B cell (primary cell): ENCODE data around the gene THEM5. TPM values are rescaled to one million over a fixed set of nuclear protein-coding genes. Genes with fewer than 3 reads are reported as not detected.

Experiments
- ATAC-seq: fragments of 200-7000 bp; cut with Tn5 transposase; one replicate; pipeline ENCODE4 v1.10.0; 2021; ENCODE audit warnings: low read depth, mild to moderate bottlenecking, moderate number of reproducible peaks, moderate library complexity
- CTCF ChIA-PET: fragments of 350-600 bp; sonication (Branson Sonifier 250); formaldehyde crosslinking; loops from one replicate; lab custom pipeline; 2021; ENCODE audit warnings: antibody characterized with exemption, inconsistent platforms; lab: Charles Lee
- POLR2A ChIA-PET: fragments of 350-600 bp; sonication (Branson Sonifier 250); formaldehyde crosslinking; loops from one replicate; lab custom pipeline; 2021; ENCODE audit warnings: antibody characterized with exemption; lab: Charles Lee
- DNase-seq: peaks from one replicate; pipeline ENCODE4 v3.0.0; 2013
- H2AFZ ChIP-seq: 2 replicates; pipeline ENCODE4 v1.6.1; 2012; ENCODE audit warnings: mild to moderate bottlenecking, low read depth, low read length; ENCODE audit not compliant: insufficient read depth, poor library complexity, severe bottlenecking
- H3K27ac ChIP-seq, 2 donors: 1 replicate in 1 of 2; 2 replicates in 1 of 2; pipeline ENCODE4 v1.5.1; 2012 to 2013; ENCODE audit warnings: low read length in 2 of 2, mild to moderate bottlenecking in 2 of 2, moderate library complexity in 1 of 2
- H3K27me3 ChIP-seq, 4 experiments: fragments of 200-600 bp in 1 of 4; sonication (generic) in 1 of 4; replicated peaks in 1 of 4; 1 replicate in 2 of 4; 2 replicates in 2 of 4; pipeline versions ENCODE4 v1.6.1 to v1.7.0; 2013 to 2016; ENCODE audit warnings: low read length in 3 of 4, mild to moderate bottlenecking in 2 of 4, mixed read lengths in 1 of 4, moderate library complexity in 1 of 4; ENCODE audit not compliant: insufficient read depth in 4 of 4, control insufficient read depth in 3 of 4; ENCODE audit errors: control extremely low read depth in 1 of 4
- H3K36me3 ChIP-seq, 2 experiments: replicated peaks in 1 of 2; 1 replicate in 1 of 2; 2 replicates in 1 of 2; pipeline versions ENCODE4 v1.6.1 to v1.7.1; 2013; ENCODE audit warnings: low read length in 1 of 2; ENCODE audit not compliant: insufficient read depth in 2 of 2, control insufficient read depth in 1 of 2; ENCODE audit errors: control extremely low read depth in 1 of 2, extremely low read depth in 1 of 2
- H3K4me1 ChIP-seq, 2 donors: fragments of 200-600 bp in 1 of 2; sonication (generic) in 1 of 2; 1 replicate in 1 of 2; 2 replicates in 1 of 2; pipeline versions ENCODE4 v1.5.1 to v1.6.1; 2013 to 2017; ENCODE audit warnings: low read length in 2 of 2; ENCODE audit not compliant: control insufficient read depth in 2 of 2, insufficient read depth in 2 of 2
- H3K4me2 ChIP-seq: replicated peaks from 2 replicates; pipeline ENCODE3; 2012; ENCODE audit warnings: mild to moderate bottlenecking, low read depth, low read length; ENCODE audit not compliant: poor library complexity, severe bottlenecking
- H3K4me3 ChIP-seq, 5 experiments: fragments of 200-600 bp in 1 of 5; sonication (generic) in 1 of 5; 1 replicate in 3 of 5; 2 replicates in 2 of 5; pipeline versions ENCODE4 v1.5.1 to v1.7.0; 2011 to 2016; ENCODE audit warnings: low read length in 4 of 5, mild to moderate bottlenecking in 4 of 5, low read depth in 2 of 5, control low read depth in 1 of 5, moderate library complexity in 1 of 5; ENCODE audit not compliant: insufficient read depth in 1 of 5; ENCODE audit errors: control extremely low read depth in 1 of 5, extremely low read depth in 1 of 5
- H3K79me2 ChIP-seq: fragments of 200-600 bp; sonication (generic); one replicate; pipeline ENCODE4 v1.6.0; 2016; ENCODE audit warnings: low read length; ENCODE audit not compliant: control insufficient read depth, insufficient read depth
- H3K9ac ChIP-seq: fragments of 200-600 bp; sonication (generic); 2 replicates; pipeline ENCODE4 v1.6.1; 2017; ENCODE audit warnings: mild to moderate bottlenecking, low read length, moderate library complexity
- H3K9me3 ChIP-seq, 3 donors: one replicate each; pipeline versions ENCODE4 v1.6.1 to v1.7.1; 2013; ENCODE audit warnings: low read length in 2 of 3; ENCODE audit not compliant: control insufficient read depth in 2 of 3, insufficient read depth in 1 of 3; ENCODE audit errors: control extremely low read depth in 1 of 3
- H4K20me1 ChIP-seq: 2 replicates; pipeline ENCODE4 v1.6.0; 2012; ENCODE audit warnings: mild to moderate bottlenecking, low read length; ENCODE audit not compliant: insufficient read depth, control insufficient read depth, poor library complexity, severe bottlenecking
- H3K27ac Mint-ChIP-seq: one replicate; pipeline ENCODE4 v1.8.0; 2021; ENCODE audit warnings: mixed read lengths
- H3K27me3 Mint-ChIP-seq: one replicate; pipeline ENCODE4 v1.8.0; 2021; ENCODE audit warnings: mixed read lengths
- H3K4me1 Mint-ChIP-seq: one replicate; pipeline ENCODE4 v1.8.0; 2021; ENCODE audit warnings: mixed read lengths
- H3K4me3 Mint-ChIP-seq: one replicate; pipeline ENCODE4 v1.8.0; 2021; ENCODE audit warnings: mixed read lengths
- H3K9me3 Mint-ChIP-seq: one replicate; pipeline ENCODE4 v1.8.0; 2022; ENCODE audit warnings: mixed read lengths; ENCODE audit not compliant: insufficient read depth
- EZH2 ChIP-seq: IDR thresholded peaks from 2 replicates; pipeline ENCODE4 v1.6.1; 2012; ENCODE audit warnings: borderline replicate concordance, low read depth, mild to moderate bottlenecking, moderate library complexity, low read length; ENCODE audit not compliant: insufficient read depth, poor library complexity, severe bottlenecking
- WGBS: methylation state at CpG from one replicate; pipeline ENCODE4 v1.1.5; 2013; ENCODE audit warnings: missing lambda C conversion rate; ENCODE audit not compliant: insufficient coverage; 5-methylcytosine and 5-hydroxymethylcytosine counted together
- intact Hi-C: fragments of 100-400 bp; cut with micrococcal nuclease; formaldehyde crosslinking; loops from one replicate; pipeline ENCODE4 v1.10.0; 2022
- polyA plus RNA-seq: library from polyadenylated mRNA; depleted of rRNA; stranded (reverse); fragments of >200 nt; gene quantifications from 2 replicates; pipeline ENCODE4 v1.2.3, GENCODE V29; 2012
- total RNA-seq, 2 donors: library from RNA; stranded (reverse); fragments of 120-200 nt in 1 of 2; gene quantifications; 1 replicate in 1 of 2; 2 replicates in 1 of 2; pipeline versions ENCODE4 v1.2.3 to v1.2.4, GENCODE V29; 2013 to 2022
- TF ChIP-seq, protein P1 (sequence below): fragments of 200-600 bp; IDR thresholded peaks from one replicate; pipeline ENCODE4 v1.8.0; 2022; ENCODE audit warnings: antibody characterized with exemption, mild to moderate bottlenecking

Gene THEM5
- total and polyA plus RNA-seq, 2 donors (not counting 1 experiment from before 2014, with no cell fraction given) = not detected

DNA sequence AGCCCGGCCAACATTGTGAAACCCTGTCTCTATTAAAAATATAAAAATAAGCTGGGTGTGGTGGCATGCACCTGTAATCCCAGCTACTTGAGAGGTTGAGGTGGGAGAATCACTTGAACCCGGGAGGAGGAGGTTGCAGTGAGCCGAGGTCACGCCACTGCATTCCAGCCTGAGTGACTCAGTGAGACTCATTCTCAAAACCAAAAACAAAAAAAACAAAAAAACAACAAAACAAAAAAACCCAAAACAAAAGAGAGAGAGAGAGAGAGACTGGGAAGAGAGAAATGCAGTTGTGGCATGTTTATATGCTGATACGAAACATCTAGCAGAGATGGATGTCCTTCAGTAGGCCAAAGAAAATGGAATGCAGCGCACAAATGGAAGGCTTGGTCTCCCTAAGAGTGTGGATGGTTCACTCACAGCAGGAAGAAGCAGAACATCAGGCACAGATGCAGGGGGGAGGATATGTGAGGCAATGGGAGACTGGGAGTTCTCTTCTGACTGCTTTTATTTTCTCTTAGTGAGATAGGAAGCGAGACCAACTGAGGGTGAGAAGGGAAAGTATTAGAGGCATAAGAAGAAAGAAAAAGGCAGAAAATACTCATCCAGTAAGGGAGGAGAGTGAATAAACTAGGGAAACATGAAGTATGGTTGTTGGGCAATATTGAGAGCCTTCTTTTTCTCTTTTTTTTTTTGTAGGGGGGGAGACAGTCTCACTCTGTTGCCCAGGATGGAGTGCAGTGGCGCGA lies 39.8 kb upstream of the THEM5 start:
- Histone ChIP-seq H3K27me3 (peaks cover 0 to 2% (median 0%) of the 10 kb centered on the region in 4 experiments), H2AFZ (no peak overlapping the region), H4K20me1 (no peaks in the 10 kb centered on the region), H3K4me2 (no peak overlapping the region), H3K4me1 (no peaks in the 10 kb centered on the region), H3K36me3 (peaks cover 0 to 11% of the 10 kb centered on the region in 2 experiments), H3K79me2 (peaks cover 4% of the 10 kb centered on the region), H3K9me3 (no peaks in the 10 kb centered on the region), H3K4me3 (no peak overlapping the region), H3K9ac (no peak overlapping the region), H3K27ac (no peak overlapping the region)
- Mint-ChIP-seq H3K4me1 (no peaks in the 10 kb centered on the region), H3K27me3 (no peaks in the 10 kb centered on the region), H3K27ac (no peak overlapping the region), H3K9me3 (no peaks in the 10 kb centered on the region), H3K4me3 (no peak overlapping the region)
- ATAC-seq (no peak), DNase-seq (no peak)
- TF ChIP-seq, protein P1, sequence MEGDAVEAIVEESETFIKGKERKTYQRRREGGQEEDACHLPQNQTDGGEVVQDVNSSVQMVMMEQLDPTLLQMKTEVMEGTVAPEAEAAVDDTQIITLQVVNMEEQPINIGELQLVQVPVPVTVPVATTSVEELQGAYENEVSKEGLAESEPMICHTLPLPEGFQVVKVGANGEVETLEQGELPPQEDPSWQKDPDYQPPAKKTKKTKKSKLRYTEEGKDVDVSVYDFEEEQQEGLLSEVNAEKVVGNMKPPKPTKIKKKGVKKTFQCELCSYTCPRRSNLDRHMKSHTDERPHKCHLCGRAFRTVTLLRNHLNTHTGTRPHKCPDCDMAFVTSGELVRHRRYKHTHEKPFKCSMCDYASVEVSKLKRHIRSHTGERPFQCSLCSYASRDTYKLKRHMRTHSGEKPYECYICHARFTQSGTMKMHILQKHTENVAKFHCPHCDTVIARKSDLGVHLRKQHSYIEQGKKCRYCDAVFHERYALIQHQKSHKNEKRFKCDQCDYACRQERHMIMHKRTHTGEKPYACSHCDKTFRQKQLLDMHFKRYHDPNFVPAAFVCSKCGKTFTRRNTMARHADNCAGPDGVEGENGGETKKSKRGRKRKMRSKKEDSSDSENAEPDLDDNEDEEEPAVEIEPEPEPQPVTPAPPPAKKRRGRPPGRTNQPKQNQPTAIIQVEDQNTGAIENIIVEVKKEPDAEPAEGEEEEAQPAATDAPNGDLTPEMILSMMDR = no peak
- no peak for TF ChIP-seq EZH2
- WGBS = 100% methylated on average over 2 of the region's 9 CpGs
- ChIA-PET POLR2A (no interaction called here), CTCF (interaction anchor here (0.7 to 8.9 kb wide), 3 partner anchors 91 to 108 kb away, joined by 3 to 115 read pairs (median 4); no protein-coding TSS in a partner anchor)
- intact Hi-C loops = no loop called here

DNA sequence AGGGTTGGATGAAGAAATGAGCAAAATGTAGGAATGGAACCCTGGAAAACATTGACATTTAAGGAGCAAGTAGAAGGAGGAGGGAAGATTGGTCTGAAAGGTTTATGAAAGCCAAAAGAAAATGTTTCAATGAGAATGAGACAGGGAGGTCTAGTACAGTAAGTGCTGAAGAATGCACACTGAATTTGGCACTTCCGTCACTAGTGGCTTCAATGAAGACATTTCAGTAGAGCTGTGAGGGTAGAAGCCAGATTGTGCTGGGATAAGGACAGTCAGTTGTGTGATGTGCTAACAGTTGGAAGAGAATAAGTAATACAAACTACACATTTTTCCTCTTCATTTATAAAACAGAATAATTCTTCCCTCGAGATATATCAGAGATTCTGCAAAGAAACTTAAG lies 38.7 kb upstream of the THEM5 start:
- 100% methylated on average over 1 of the region's 2 CpGs for WGBS
- ChIA-PET POLR2A (no interaction called here), CTCF (interaction anchor here (8.9 kb wide), 1 partner anchor 109 kb away, joined by 115 read pairs; no protein-coding TSS in a partner anchor)
- H3K4me3 Mint-ChIP-seq = no peak overlapping the region
- TF ChIP-seq, protein P1 = no peak
- TF ChIP-seq EZH2 = no peak
- no peak for DNase-seq
- ATAC-seq = no peak
- Histone ChIP-seq H3K27me3 (no peaks in the 10 kb centered on the region), H3K27ac (no peak overlapping the region), H3K4me1 (no peaks in the 10 kb centered on the region), H3K79me2 (no peaks in the 10 kb centered on the region), H3K9ac (no peak overlapping the region), H3K9me3 (no peaks in the 10 kb centered on the region), H3K4me2 (no peak overlapping the region), H3K4me3 (no peak overlapping the region), H2AFZ (no peak overlapping the region), H3K36me3 (peaks cover 0 to 14% of the 10 kb centered on the region in 2 experiments), H4K20me1 (no peaks in the 10 kb centered on the region)
- H3K9me3 Mint-ChIP-seq = no peaks in the 10 kb centered on the region
- H3K27me3 Mint-ChIP-seq = no peaks in the 10 kb centered on the region
- intact Hi-C loops = no loop called here
- no peak overlapping the region for H3K27ac Mint-ChIP-seq
- H3K4me1 Mint-ChIP-seq = no peaks in the 10 kb centered on the region
